Fibroblast of villous mesenchyme (primary cell): Measurements from ENCODE around the gene RAD51B. TPM values are rescaled to one million over a fixed set of nuclear protein-coding genes. Genes with fewer than 3 reads are reported as not detected.

Source experiments
- DNase-seq: peaks from one replicate; pipeline ENCODE4 v3.0.0-alpha.2; 2010; ENCODE audit warnings: low read depth
- H3K4me3 ChIP-seq: 2 replicates; pipeline ENCODE4 v1.5.1; 2011; ENCODE audit warnings: low read depth, mild to moderate bottlenecking, low read length
- total RNA-seq: library from RNA; depleted of rRNA; stranded (reverse); fragments of >200 nt; gene quantifications from 2 replicates; pipeline ENCODE4 v1.2.3, GENCODE V29; 2012
- TF ChIP-seq, protein P1 (sequence below): IDR thresholded peaks from 2 replicates; pipeline ENCODE4 v1.5.1; 2012; ENCODE audit warnings: low read depth, mild to moderate bottlenecking, low read length; ENCODE audit not compliant: insufficient read depth

The RAD51B gene
- total RNA-seq, 1 donor, result 22.0 TPM

- peak; percentile 13 for DNase-seq
- TF ChIP-seq, protein P1, sequence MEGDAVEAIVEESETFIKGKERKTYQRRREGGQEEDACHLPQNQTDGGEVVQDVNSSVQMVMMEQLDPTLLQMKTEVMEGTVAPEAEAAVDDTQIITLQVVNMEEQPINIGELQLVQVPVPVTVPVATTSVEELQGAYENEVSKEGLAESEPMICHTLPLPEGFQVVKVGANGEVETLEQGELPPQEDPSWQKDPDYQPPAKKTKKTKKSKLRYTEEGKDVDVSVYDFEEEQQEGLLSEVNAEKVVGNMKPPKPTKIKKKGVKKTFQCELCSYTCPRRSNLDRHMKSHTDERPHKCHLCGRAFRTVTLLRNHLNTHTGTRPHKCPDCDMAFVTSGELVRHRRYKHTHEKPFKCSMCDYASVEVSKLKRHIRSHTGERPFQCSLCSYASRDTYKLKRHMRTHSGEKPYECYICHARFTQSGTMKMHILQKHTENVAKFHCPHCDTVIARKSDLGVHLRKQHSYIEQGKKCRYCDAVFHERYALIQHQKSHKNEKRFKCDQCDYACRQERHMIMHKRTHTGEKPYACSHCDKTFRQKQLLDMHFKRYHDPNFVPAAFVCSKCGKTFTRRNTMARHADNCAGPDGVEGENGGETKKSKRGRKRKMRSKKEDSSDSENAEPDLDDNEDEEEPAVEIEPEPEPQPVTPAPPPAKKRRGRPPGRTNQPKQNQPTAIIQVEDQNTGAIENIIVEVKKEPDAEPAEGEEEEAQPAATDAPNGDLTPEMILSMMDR, result no peak
- no peak overlapping the region for H3K4me3 ChIP-seq
Observed at GRCh38 chr14:68318828-68319227, 499.2 kb downstream of the RAD51B start.

- TF ChIP-seq, protein P1, result no peak
- DNase-seq, result no peak
- no peak overlapping the region for H3K4me3 ChIP-seq
Observed at GRCh38 chr14:68320495-68320894, 500.9 kb downstream of the RAD51B start.

DNA sequence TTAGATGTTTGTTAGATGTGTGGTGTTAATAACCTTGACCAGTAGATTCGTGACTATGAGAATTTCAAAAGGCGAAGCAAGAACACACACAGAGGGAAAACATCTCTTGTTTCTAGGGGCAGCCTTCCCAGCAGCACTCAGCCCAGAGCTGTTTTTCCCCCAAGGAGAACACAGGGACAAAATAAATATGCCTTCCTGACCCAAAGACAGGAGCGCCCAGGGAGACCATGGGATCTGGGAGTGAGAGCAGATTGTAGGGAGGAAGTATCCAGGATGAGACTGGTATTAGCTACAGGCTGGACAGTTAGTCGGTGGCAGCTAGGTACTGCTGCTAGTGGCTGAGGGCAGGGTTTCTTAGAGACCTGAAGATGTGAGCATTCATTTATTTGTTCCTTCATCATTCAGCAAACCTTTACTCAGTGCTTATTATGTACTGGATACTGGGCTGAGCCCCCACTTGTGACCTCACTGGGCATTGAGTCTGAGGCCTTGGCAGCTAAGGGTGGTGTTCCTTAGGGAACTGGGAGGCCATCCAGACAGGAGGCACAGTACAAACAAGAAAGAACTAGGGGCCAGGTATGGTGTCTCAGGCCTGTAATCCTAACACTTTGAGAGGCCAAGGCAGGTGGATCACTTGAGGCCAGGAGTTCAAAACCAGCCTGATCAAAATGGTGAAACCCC, 503.5 kb downstream of the RAD51B start:
- TF ChIP-seq, protein P1, result no peak
- no peak for DNase-seq
- H3K4me3 ChIP-seq, result no peak overlapping the region

DNA sequence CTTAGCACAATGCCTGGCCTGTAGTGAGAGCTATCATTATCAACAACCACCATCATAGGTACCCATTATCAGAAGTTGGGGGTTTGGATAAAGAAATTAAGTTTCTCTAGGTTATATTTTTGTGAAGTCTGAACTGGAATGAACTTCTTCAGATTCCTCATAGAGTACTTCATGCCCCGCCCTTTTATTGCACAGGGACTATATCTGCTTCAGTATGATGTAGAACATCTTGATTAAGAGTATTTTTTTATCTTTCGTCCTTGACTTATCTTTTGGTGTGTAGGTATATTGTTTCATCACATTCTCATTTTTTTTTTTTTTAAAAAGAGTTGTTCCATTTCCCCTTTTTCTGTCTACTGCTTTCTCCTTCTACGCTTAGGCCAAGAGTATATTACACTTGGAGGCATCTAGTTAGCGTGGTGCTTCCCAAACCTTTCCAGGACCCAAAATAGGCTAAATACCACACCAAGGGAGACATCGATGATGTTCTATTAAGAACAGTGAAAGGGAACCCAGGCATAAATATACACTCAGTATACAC, 505.8 kb downstream of the RAD51B start:
- no peak for DNase-seq
- TF ChIP-seq, protein P1, result no peak

GRCh38 chr14:68327231-68327630, 507.7 kb downstream of the RAD51B start:
- TF ChIP-seq, protein P1, result no peak
- H3K4me3 ChIP-seq, result no peak overlapping the region
- DNase-seq, result no peak

More for the DNA sequence above, 505.8 kb downstream of the RAD51B start:
- H3K4me3 ChIP-seq, result no peak overlapping the region

DNA sequence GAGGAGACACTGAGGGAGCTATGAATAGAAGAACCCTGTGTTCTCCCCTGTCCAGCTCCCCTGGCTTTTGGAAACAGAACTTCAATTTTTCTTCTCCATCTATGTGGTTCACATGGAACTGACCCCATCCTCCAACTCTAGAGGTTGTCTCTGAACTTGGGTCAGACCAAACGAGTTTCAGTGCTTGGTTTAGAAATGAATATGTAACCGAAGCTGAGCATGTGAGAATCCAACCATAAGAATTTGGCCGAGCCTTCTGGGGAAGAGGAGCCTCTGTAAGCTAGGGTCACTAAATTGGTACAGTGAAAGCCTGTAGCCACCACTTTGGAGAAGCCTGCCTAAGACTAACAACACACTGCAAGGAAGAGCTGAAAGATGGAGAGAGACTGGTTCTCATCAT, 508.9 kb downstream of the RAD51B start:
- TF ChIP-seq, protein P1, result no peak
- no peak overlapping the region for H3K4me3 ChIP-seq
- no peak for DNase-seq
